Hematopoietic multipotent progenitor cell treated with erythropoietin and hydrocortisone succinate and interleukin-3 and kit ligand, for 8 days (in vitro differentiated cells): Measurements from ENCODE around the gene LRRC1.

ENCODE experiments used
- DNase-seq: peaks from one replicate; pipeline ENCODE4 v3.0.0-alpha.2; 2015

LRRC1 gene

GRCh38 chr6:53896196-53896595 is 101.4 kb downstream of the LRRC1 start:
- DNase-seq: no peak

- DNase-seq: no peak
These were observed 103.4 kb downstream of the LRRC1 start for GRCh38 chr6:53898026-53898795.

GRCh38 chr6:53899512-53899911 is 104.7 kb downstream of the LRRC1 start:
- no peak for DNase-seq

- no peak for DNase-seq
These were observed 108.6 kb downstream of the LRRC1 start for GRCh38 chr6:53903357-53903756.

- DNase-seq: no peak
These were observed 111.3 kb downstream of the LRRC1 start for GRCh38 chr6:53906103-53906502.

GRCh38 chr6:53906842-53907241 is 112.0 kb downstream of the LRRC1 start:
- DNase-seq: no peak

- no peak for DNase-seq
These were observed 116.0 kb downstream of the LRRC1 start for GRCh38 chr6:53910834-53911233.

GRCh38 chr6:53912661-53913060 is 117.9 kb downstream of the LRRC1 start:
- no peak for DNase-seq

GRCh38 chr6:53913286-53913685 is 118.5 kb downstream of the LRRC1 start:
- no peak for DNase-seq

GRCh38 chr6:53915026-53915691 is 120.4 kb downstream of the LRRC1 start:
- no peak for DNase-seq

GRCh38 chr6:53916804-53917463 is 122.1 kb downstream of the LRRC1 start:
- no peak for DNase-seq

- no peak for DNase-seq
These were observed 122.6 kb downstream of the LRRC1 start for GRCh38 chr6:53917464-53917842.

- no peak for DNase-seq
These were observed 124.2 kb downstream of the LRRC1 start for GRCh38 chr6:53918854-53919510.

GRCh38 chr6:53919881-53920360 is 125.1 kb downstream of the LRRC1 start:
- DNase-seq: no peak

GRCh38 chr6:53920881-53921280 is 126.1 kb downstream of the LRRC1 start:
- DNase-seq: no peak

GRCh38 chr6:53921639-53922038 is 126.8 kb downstream of the LRRC1 start:
- no peak for DNase-seq

- no peak for DNase-seq
These were observed 127.8 kb downstream of the LRRC1 start for GRCh38 chr6:53922539-53922981.

GRCh38 chr6:53924277-53924676 is 129.5 kb downstream of the LRRC1 start:
- DNase-seq: no peak

- no peak for DNase-seq
These were observed 130.1 kb downstream of the LRRC1 start for GRCh38 chr6:53924821-53925422.

- no peak for DNase-seq
These were observed 131.1 kb downstream of the LRRC1 start for GRCh38 chr6:53925891-53926290.

- DNase-seq: no peak
These were observed 131.7 kb downstream of the LRRC1 start for GRCh38 chr6:53926505-53926904.

- no peak for DNase-seq
These were observed 133.8 kb downstream of the LRRC1 start for GRCh38 chr6:53928641-53929040.
